ENCODE measurements around the gene SLIT2.

Gene SLIT2

DNA sequence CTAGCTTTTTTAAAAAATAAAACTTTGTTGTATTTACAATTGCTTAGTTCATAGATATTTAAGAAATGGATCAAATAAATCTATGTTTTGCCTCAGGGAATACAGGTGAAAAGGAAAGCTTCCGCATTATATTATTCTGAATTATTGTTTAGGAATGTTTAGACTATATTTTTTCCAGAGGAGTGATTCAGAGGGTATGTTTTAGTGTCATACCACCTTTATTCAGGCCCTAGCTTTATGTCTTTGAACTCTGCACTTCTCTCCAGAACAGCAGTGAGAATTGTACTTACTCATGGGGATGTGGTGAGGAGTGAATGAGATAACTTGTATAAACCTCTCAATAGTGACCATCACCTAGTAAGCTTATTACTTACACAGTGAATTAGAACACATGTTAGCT lies 14.0 kb downstream of the SLIT2 start:
- DNase-seq: no peak

DNA sequence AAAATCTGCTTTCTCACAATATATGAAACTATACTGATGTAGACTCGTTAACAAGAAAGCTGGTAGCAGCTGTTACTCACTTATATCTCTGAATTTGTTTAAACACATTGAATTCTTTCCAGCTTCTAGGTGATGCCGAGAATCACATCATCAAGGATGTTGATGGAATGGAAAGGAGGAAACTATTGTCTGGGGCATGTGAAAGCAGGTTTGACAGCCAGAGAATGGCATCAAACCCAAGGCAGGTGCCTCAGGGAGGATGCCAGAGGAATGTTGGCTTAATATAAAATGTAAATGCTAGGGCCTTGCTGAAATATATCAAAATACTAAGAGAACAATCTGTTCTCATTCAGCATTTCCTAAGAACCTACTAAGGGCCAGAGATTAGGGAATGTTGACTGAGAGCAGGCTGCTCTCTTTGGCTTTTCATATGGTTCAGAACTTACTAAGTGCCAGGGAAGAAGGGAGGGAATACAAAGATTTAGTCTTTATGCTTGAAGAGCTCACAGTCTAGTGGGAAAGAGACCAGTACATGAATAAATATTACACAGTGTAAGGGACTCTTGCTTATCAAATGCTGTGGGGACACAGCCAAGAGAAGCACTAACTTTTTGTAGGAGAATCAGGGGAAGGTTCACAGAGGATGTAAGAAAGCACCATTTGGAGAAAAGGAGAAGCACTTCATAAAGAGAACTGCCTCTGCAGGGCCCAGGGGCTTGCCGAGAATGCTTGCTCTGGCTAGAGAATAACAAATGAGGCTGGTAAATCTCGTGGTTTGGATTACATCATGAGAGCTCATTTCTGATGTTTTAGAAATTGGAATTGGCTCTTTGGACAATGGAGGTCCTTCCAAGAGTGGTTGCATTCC lies 14.7 kb downstream of the SLIT2 start:
- DNase-seq: no peak

DNA sequence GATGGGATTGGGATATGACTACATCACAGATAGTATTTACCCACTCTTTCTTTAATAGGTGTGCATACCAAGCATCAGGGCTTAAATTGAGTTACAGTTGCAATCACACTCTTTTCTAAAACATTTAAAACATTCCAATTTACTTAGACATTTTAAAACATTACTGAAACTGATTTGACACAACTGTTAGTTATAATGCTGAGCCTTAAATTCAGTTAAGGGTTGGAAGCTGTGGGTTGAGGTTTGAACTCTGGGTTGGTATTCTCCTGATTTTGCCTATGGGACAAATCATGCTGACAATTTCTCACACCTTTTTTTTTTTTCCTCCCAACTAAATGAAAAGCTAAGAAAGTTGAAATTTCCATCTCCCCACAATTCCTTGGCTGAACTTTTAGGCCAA lies 16.3 kb downstream of the SLIT2 start:
- no peak for DNase-seq

DNA sequence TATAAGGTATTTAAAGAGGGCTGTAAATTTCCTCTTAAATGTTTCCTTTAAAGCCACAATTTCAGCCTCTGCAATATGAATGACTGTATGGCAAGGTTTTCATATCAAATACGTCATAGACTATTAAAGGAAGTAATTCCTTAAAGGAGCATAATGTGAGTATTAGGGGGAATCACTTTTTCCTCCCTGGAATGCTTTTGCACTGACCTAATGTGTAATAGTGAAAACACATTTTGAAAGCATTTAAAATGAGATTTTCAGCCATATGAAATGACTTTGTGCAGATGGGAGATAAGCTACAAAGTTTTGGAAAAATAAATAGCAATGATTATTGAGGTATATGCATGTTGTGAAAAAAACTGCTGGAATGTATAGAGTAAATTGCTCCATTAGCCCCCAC lies 17.6 kb downstream of the SLIT2 start:
- no peak for DNase-seq

DNA sequence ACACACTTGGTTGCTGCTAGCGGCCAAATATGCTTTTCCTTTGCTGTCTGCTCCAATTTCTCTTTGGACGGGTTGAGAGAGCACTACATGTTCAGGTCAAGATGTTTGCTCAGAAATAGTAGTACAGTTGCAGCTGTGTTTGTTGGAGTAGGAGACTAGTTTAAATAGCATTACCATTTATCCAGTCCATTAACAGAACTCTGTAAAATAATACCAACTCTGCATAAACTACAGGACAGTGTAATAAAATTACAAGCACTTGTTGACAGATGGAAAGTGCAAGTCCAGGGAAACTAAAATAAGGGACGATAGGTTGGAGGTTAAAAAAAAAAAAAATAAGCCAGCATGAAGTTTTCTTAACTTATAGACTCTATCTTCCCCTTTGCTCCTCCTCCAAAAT lies 20.2 kb downstream of the SLIT2 start:
- DNase-seq: no peak

DNA sequence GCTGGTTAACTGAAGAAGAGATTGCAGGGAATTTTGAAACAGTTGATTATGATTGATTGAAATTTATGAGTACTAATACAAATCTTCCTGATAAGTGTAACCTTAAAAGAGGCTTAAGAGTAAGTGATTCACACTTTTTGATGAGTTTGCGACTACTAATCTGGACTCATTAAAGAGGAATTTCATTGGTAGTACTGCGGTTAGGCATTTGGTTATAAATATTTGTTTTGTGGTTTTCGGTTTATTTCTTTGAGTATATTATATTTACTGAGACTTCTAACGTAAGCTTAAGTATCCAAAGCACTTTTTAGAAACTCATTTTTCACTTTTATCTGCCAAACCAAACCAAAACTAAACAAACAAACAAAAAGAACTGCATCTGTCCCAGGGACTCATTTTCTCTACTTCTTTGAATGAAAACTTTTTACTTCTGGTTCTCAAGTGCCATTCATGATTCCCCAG lies 20.7 kb downstream of the SLIT2 start:
- DNase-seq: no peak

DNA sequence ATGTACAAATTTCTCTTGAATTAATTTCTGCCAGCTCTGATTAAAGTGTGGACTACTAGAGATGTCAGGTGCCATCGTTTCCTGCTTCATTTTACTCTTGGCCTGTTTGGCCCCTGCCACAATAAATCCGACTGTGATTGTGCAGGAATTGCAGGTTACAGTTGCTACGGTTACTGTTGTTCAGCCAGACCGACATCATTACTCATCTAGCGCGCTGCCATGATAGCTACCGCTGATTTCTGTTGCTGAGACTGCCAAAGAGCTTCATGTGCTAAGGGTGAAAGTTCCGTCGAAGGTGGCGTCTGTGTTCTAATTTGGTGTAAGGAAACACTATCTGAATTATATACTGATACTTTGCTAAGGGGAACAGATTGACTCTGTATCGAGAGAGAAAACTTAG lies 22.1 kb downstream of the SLIT2 start:
- no peak for DNase-seq

DNA sequence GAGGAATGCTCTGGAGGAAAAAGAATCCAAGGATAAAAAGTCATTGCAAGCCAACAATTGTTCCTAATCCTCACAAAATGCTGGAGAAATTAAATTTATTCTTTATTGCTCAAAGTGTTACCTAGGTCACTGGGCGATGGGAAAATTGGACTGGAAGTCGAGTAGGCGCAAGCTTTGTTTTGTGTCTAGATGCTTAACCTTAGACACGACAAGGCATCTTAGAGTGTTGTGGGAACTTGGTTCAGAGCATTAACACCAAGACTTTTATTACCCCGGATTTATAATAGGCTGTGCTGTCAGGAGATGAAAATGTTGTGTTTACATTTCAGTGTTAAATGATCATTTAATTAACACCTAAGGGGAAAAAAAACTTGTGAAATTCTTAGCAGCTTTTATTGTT lies 25.1 kb downstream of the SLIT2 start:
- no peak for DNase-seq

DNA sequence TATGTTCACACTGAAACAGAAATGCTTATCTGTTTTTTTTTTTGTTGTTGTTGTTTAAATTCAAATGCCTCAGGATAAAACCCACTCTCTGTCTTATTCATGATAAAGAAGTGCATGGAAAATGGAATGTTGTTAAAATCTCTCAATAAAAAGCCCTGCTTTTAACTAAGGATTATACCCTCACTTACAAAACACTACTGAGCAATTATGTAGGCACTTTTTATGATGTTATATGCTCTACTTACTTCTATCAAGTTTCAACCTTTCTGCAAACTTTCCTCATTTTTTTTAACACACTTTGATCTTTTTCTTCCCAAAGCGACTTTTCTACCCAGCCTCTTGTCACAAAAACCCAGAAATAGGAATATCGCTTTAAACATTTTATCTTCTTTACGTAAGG lies 26.5 kb downstream of the SLIT2 start:
- no peak for DNase-seq

DNA sequence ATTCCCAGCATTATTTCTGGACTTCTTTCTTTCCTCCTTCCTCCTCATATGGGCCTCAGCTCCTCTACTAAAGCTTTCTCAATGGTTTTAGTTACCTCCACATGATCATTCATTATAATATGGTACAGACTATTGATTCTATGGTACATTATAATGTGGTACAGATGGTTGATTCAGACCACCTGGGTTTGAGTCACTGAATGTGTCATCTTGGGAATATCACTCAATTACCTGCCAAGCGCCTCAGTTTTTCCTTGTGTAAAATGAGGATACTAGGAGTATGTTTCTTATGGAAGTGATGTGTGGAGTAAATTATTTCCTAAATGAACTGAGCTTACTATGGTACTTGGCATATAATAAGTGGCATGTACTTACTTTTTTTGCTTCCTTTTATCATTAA lies 27.7 kb downstream of the SLIT2 start:
- DNase-seq: no peak

DNA sequence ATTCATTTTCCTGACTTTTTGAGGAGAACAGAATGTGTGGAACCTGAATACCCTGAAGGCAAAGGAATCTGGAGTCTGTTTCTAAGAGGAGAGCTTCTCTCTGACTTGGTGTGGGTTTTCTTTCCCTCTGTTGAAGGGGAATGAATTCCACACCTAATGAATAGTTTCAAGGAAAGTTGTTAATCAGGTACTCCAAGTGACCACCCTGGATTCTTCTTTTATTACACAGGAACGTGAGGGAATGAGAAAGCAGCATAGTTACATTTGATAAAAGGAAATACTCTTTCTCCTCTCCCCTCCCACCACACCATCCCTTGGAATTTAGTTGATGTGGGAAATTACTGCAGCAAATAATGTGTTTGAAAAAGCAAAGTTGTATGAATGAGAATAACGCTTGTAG lies 29.7 kb downstream of the SLIT2 start:
- DNase-seq: no peak

DNA sequence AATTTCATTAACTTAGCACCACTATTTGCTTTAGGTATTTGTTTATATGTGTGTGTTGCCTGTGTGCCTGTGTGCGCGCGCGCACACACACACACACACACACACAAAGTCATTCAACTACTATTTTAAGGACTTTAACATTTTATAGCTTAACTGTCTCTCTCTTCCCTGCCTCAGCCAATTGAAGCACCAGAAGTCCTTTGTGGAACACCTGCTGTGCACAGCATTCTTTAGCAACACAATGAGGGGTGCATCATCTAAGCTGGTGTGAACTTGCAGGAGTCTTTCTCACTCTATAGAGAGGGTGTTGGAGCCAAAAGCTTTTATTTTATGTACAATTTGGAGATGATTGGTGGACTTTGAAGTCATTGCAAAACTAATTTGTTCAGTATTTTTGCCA lies 31.3 kb downstream of the SLIT2 start:
- DNase-seq: no peak

DNA sequence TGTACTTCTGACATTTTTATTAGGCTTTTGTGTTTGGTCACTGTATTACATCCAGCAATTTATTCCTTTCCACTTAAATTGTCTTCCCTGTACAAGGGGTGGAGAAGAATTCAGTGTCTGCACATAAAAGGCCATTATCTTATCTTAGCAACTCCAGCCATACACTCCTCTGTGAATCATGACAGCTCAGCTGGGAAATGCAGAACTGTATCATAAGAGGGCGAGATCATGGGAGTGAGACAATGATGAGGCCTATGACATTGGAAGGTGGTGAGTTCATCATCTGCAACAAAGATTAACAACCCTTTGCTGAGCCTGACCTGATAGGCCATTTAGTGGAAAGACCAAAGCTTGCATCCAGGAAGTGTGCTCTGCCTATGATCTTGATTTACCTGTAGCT lies 33.3 kb downstream of the SLIT2 start:
- peak; percentile 24 to 64 (median 45) for DNase-seq

DNA sequence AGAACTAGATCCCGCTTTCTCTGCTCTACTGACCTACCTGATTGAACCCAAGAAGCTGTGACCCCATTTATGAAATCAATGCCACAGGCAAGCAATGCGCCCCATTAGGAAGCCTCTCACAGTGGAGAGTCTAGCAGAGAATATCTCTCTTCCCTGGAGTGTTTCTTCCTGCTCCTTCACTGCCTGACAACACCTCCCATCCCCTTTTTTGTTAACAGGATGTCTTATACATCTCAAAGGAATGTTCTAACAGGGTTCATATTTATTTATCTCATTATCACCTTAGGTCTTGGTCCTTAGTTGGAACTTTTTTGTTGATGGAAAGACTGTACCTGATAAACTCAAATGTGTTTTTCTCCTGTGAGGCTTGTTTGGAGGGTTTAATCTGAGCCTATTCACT lies 35.5 kb downstream of the SLIT2 start:
- no peak for DNase-seq

DNA sequence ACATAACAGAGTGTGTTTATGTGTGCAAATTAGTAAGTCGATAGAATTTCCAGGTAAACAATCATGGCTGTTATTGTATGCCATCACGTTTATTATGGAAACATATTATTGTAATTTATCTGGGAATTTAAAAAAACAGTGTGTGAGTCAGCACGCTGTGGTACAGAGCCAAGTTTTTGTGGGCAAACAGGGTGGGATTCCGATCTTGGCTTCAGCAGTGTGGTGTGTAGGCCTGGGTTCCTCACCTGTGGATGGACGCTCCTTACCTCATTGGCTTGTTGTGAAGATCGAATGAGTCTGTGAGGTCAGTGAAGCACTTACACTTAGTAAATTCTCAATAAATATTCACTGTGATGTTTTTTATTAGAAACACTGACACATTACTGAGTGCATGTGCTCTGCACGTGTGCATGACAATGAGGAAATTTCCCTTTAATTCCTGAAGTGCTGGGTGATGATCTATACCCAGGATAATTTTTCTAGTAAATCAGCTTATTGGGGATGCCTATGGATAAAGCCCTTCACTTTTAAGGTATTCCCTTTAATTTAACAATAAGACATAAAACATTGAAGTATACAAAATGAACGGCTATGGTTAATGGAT lies 36.4 kb downstream of the SLIT2 start:
- no peak for DNase-seq

DNA sequence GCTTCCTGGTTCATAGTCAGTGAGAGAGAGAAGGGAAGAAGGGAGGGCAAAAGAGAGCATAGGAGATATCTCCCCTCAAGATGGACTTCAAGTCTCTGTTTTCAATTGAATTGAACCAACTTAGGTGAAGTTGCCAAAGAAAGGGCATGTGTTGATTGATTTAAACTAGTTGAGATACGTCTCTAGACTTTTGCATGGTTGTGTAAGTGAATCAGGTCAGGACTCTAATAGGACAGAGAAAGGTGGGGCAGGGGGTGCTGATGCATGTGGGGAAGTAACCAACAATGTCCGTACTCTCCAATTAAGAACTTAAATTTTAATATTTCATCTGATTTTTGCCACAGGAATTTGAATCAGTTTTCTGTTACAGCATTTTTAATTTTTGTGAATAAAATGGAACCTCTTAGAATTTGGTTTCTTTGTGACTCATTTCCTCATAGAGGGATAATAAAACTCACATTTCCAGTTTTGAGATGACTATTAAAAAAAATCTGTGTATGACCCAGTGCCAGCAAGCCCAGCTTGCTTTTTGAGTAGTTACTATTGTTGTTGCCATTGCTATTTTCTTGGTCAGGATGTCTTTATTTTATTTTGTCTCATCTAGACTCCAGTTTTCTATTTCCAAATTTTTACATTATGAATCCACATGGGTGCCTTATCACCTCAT lies 37.3 kb downstream of the SLIT2 start:
- no peak for DNase-seq

DNA sequence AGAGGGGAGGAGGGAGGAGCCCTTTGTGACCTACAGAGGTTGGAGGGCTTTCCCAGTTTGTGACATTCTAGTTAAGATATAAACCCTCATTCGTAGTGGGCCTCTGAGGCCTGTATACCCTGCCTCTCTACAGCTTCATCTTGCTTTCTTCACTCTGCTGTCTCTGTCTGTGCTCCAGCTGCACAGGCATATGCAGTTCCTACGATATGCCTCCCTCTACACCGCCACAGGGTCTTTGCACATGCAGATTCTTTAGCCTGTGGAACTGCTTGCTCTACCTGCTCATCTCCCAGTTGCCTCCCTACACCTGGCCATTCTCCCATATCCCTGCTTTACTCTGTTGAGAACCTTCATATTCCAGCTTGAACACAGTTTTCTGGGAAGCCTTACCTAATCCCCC lies 38.1 kb downstream of the SLIT2 start:
- DNase-seq: no peak

DNA sequence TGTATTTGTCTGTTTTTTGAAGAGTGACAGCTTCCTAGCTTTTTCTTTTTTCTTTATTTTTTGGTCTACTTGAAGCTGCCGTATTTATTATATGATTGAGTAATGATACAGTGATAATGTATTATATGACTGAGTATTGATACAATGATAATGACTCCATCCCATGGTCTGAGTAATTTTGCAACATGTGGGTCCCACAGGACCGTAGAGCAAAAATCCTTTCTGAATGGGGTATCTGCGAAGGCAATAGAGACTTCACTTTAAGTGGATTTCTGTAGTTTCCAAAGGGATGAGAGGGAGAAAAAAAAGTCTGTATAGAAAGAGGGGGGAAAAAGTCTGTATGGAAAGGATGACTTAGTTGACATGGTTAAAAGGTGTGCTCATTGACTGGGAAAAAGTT lies 41.0 kb downstream of the SLIT2 start:
- no peak for DNase-seq

DNA sequence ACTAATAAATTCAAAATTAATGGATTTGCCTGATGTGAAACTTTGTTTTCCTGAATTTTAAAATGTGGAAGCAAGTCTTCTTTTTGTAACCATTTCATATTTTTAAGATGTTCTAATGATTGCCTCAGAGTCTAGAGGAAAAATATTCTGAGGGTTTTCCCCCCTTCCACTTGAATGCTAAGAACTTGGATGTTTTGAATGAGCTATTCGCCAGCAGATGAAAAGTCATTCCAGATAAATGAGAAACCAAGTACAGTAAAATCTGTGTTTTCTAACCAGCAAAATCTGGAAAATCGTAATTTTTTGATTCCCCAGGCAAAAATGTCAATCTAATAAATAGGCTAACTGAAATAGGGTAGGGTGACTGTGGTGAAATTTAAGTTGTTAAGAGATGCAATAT lies 45.6 kb downstream of the SLIT2 start:
- no peak for DNase-seq

DNA sequence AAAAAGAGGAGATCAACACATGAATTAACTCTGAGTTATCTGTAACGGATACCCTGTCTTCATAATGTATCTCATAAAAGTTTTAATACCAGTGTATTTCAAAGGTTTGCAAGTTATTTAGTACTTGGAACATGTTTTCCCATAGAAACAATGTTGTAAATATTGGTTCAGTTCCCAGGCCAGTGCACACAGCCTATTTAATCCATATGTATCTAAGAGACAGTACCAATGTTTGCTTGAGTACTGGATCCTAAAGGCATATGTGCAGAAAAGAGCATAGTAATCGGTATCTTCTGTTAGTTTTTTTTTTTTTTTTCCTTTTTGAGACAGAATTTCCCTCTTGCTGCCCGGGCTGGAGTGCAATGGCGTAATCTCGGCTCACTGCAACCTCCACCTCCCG lies 46.1 kb downstream of the SLIT2 start:
- DNase-seq: no peak

DNA sequence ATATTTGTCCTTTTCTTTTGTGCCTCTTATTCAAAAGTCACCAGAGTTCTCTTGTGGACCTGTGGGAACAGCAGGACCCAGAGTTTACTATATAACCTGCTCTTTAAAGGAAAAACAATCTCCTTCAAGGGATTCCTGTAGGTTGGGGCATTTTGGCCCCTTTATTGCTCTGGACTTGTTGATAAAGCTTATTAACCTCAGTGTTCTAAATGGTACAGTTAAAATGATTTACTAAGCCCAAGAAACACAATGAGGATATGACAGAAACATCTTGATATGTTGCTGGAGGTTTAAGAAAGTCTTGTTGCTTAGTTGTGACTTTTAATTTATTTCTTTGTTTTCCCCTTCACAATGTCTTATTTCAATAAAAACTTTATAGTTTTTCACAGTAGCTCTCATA lies 46.8 kb downstream of the SLIT2 start:
- DNase-seq: no peak

DNA sequence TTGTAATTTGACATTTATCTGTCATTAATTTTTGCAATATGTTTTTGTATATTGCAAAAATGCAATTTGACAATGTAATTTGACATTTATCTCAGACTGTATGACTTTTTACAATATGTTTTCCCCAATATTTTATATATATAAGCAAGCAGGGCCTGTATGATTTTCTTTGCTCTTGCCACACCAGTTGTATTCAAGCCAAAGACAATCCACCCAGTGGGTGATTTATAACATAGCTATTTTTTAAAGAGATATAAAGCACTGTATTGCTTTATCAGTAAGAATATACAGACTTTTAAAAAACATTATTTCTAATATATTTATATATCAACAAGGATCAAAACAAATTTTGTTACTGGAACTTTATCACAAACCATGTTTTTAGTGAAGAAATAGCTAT lies 47.3 kb downstream of the SLIT2 start:
- no peak for DNase-seq

DNA sequence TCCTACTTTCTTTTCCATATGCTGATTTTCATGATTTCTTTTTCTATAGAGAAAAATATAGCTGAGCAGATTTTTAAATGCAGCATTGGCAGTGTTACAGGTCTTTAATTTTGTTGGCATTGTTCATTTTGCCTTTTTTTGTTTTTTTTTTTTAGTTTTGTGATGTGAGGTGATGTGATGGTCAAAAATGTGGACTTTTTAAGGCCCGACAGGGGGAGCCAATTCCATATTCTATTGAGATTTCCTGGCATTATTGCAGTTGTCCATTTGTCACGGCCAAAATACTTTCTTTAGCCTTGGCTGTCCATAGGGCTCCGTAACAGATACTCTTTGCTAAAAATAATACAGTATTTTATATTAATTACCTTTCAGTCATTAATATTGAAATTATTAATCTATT lies 47.8 kb downstream of the SLIT2 start:
- peak in 2 of 4 experiments; percentile 5 to 7 for DNase-seq

DNA sequence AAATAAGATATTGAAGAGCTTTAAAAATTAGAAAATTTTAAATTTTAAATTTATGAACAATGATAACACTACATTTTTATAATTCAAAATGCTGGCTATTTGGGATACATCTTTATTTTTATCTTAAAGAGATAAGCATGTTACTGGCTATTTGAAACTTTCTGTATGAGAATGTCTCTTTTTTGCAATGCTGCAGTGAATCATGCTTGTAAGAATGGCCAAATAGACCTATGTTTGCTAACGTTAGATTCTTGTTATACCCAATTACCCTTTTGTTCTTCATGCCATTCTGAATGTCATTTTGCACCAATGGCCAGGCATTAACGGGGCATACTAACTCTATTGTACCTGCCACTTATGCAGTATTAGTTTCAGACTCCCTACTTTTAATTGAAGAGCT lies 49.5 kb downstream of the SLIT2 start:
- no peak for DNase-seq
